HG02973 (cell line): ENCODE measurements around the gene LSM7.

ENCODE experiments used
- ATAC-seq: cut with Tn5 transposase; IDR thresholded peaks from one replicate; pipeline ENCODE4 v1.9.1; 2021; ENCODE audit warnings: moderate library complexity; ENCODE audit not compliant: unreplicated experiment

Gene LSM7

DNA sequence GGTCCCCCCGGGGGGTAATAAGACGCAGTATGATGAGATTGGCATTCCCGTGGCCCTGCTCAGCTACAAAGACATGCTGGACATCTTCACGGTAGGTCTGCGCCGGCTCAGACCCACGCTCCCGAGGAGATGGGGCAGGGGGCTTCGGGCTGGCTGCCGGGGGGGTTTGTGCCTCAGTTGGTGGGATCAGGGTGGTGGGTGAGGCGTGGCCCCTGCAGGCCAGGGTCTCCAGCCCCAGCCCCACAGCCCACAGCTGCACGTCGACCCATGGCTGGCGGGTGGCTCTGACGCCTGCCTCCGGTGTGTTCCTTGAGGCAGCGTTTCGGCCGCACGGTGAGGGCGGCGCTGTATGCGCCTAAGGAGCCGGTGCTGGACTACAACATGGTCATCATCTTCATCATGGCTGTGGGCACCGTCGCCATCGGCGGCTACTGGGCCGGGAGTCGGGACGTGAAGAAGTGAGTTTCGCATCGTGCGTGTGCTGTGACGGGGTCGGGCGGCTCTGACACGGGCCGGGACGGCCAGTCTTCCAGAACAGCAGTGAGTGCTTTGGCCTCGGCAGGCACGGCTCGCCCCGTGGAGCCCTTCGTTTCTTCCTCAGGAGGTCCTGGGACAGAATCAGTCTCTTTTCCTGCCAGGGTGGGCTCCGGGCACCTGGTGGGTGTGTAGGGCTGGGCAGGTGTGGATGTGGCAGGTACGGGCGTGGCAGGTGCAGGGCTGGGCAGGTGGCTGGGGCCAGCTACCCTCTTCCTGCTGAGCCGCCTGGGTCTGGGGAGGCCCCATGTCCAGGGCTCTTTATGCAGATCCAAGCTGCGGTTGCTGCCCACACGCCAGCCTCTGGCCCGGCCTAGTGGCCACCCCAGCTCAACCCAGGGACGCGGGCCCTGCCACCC is 10.6 kb upstream of the LSM7 start:
- no peak for ATAC-seq

DNA sequence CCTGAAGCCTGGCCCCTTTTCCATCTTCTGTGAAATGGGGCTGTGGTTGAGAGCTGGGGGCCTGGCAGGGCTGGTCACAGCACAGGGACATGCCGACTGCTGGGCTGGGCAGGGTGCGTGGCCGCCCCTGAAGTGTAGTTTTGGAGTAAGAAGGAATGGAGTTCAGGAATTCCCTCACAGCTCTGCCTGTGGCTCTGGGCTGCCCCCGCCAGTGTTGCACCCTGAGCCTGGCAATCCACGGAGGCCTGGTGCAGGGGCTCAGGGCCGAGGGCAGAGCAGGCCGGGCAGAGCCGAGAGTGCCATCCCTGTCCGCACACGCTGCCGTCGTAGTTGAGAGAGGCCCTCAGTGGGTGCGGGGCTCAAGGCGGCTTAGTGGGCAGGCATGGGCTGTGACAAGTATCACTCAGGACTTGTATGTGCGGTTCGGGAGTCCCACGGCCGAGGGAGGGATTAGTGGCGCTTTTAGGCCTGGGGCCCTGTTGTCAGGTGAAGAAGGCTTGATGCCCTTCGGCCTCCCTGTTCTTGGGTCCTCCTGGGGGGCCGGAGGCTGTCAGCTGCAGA is 9.7 kb upstream of the LSM7 start:
- ATAC-seq: no peak

DNA sequence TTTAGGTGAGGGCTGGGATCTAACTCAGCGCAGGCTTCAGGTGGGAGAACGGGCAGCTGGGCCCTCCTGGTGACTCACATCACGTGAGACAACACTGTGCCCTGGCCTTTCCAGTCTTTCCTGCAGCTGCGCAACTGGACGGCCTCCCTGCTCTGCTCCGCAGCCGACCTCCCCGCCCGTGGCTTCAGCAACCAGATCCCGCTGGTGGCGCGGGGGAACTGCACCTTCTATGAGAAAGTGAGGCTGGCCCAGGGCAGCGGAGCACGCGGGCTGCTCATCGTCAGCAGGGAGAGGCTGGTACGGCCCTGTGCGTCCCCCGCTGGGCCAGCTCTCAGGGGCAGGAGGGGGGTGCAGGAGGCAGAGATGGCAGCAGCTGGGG is 8.9 kb upstream of the LSM7 start:
- ATAC-seq: no peak

DNA sequence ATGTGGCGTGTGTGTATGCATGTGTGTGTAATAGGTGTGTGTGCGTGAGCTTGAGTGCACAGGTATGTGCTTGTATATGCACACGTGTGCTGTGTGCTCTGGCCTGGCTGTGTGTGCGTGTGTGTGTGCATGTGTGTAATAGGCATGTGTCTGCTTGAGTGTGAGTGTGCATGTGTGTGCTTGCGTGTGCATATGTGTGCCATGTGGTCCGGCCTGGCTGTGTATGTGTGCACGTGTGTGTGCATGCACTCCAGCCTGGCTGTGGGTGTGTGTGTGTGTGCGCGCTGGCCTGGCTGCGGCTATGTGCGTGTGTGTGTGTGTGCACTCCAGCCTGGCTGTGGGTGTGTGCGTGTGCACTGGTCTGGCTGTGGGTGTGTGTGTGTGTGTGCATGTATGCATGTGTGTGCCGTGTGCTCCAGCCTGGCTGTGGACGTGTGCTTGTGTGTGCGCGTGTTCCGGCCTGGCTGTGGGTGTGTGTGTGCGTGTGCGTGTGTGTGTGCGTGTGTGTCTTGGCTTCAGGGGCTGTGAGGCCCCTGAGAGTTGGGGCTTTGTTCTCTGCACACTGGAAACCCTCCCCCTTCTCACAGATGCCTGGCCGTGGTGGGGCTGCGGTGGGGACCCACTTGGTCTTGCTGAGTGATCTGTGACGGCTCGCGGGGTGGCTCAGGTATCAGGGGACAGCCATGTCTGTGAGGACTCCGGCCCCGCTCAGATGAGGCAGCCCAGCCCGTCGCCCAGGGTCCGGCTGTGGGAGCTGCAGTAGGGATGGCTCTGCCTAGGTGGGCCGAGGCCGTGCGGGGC is 8.3 kb upstream of the LSM7 start:
- ATAC-seq: no peak

DNA sequence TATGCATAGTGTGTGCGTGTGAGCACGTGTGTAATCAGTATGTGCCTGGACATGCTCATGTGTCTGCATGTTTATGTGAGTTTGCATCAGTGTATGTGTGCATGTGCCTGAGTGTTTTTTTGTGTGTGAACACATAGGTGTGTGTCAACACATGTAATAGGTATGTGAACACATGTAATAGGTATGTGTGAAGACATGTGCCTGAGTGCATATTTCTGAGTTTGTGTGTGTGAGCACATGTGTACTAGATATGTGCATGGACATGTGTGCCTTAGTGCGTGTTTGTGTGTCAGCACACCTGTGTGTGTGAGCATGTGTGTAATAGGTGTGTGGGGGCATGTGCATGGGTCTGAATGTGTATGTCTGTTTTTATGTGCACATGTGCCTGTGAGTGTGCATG is 7.5 kb upstream of the LSM7 start:
- no peak for ATAC-seq

DNA sequence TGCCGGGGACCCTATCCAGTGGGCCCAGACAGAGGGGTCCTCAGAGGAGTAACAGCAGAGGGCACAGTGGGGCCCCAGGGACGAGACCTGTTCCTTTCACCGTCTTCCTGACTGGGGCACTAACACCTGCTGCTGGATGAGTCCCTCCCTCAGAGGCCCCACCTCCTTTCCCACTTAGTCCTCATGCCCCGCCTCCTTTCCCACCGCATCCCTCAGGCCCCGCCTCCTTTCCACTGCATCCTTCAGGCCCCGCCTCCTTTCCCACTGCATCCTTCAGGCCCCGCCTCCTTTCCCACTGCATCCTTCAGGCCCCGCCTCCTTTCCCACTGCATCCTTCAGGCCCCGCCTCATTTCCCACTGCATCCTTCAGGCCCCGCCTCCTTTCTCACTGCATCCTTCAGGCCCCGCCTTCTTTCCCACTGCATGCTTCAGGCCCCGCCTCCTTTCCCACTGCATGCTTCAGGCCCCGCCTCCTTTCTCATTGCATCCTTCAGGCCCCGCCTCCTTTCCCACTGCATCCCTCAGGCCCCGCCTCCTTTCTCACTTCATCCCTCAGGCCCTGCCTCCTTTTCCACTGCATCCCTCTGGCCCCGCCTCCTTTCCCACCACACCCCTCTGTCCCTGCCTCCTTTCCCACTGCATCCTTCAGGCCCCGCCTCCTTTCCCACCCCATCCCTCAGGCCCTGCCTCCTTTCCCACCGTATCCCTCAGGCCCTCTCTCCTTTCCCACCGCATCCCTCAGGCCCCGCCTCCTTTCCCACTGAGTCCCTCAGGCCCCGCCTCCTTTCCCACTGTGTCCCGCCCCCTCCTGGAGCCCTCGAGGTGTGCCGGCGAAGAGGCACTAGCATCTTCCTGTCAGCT is 6.8 kb upstream of the LSM7 start:
- ATAC-seq: no peak

DNA sequence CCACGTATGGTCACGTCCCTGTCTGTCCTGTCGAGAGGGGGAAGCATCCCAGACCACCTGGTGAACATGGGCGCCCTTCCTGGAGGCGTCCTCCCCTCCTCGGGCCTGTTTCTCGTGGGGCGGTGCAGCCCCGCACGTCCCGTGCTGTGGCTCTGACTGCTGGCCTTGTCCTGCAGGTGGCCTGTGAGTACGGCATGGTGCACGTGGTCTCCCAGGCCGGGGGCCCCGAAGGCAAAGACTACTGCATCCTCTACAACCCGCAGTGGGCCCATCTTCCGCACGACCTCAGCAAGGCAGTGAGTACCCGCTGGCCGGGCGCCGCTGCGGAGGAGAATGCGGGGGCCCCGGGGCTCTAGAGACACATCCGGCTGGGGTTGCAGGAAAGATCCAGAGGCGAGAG is 6.0 kb upstream of the LSM7 start:
- ATAC-seq: no peak

DNA sequence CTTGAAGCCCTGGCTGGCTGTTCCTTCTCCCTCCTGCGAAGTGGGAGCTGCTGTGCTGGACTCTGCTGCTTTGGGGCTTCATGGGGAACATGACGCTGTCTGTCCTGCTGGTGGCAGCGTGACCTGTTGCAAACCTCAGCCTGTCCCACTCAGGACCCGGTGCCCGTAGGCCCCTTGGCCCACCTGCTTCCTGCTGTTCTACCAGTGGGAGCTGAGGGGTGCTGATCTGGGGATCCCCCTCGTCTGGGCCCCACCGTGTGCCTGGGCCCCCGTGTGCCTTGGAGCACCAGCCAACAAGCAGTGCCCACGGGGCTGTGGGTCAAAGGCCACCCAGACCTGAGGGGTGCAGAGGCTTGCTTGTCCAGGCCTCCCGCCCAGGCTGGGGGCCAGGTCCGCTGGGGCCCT is 5.4 kb upstream of the LSM7 start:
- no peak for ATAC-seq

DNA sequence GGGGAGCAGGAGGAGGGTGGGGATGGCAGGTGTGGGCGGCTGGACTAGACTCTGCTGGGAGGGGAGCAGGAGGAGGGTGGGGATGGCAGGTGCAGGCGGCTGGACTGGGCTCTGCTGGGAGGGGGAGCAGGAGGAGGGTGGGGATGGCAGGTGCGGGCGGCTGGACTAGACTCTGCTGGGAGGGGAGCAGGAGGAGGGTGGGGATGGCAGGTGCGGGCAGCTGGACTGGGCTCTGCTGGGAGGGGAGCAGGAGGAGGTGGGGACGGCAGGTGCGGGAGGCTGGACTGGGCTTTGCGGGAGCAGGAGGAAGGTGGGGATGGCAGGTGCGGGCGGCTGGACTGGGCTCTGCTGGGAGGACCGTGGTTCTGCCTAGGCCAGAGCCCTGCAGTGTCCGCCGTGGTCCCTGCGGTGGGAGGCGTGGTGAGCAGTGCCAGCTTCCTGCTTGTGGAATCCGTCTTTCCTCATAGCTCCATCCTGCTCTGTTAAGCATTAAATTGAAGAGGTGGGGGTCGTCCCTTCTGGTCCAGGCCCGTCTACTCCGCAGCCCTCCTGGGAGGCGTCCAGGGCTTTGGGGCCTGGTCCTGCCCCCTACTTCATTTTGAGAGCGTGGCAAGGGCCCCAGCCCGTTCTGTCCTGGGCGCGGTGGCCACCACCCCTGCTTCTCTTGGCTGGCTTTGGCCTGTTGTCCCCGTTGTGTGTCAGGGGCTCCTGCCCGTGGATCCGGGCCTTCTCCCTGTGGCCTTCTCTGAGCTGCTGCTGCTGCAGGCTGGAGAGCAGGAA is 4.8 kb upstream of the LSM7 start:
- no peak for ATAC-seq

DNA sequence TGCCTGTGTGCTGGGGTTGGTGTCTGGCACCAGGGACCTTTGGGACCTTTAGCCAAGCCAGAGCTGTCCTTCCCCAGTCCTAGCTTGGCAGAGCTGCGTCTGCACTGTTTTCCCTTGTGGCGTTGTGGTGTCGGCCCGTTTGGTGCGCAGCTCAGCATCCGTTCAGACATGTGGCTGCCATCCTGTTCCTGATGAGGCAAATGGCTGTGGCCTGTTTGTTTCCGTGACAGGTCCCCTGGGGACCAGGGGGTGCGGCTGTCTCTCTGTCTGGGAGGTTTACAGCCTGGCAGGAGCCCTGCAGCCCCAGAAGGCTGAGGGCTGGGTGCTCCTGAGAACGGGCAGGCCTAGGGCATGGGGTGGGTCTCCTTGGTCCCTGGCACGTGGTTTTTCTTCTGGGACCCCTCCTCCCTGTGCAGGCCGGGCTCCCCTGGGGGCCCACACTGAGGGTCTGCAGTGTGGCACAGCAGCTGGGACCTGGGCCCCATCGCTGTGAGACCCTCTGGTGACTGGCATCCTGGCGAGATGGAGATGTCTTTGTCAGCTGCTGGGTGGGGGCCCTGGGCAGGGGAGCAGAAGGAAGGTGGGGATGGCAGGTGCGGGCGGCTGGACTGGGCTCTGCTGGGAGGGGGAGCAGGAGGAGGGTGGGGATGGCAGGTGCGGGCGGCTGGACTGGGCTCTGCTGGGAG is 4.1 kb upstream of the LSM7 start:
- ATAC-seq: no peak

DNA sequence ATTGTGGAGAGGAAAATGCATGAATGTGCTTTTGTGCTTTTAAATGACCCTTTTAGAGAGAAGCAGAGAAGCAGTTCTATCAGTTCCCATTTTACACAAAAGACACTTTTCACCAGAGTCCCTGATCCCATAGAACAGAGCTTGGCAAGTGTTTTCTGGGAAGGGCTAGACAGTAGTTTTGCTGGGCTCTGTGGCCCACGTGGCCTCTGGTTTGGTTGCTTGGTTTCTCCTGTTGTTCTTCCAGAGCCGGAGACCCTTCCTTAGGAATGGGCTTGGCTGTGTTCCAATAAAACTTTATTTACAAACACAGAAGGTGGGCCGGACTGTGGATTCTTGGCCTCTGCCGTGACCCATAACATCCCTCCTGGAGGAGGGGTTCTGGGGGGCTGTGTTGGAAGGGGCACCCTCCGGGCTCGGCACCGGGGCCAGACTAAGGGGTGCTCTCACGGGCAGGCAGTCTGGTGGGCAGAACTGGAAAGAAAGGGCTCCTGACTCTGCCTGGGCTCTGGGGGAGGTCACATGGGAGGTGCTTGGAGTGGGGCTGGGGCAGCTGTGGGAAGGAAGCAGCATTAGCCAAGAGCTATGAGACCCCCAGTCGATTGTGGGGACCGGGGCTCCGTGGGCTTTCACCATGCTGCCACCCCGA is 3.3 kb upstream of the LSM7 start:
- ATAC-seq: no peak

DNA sequence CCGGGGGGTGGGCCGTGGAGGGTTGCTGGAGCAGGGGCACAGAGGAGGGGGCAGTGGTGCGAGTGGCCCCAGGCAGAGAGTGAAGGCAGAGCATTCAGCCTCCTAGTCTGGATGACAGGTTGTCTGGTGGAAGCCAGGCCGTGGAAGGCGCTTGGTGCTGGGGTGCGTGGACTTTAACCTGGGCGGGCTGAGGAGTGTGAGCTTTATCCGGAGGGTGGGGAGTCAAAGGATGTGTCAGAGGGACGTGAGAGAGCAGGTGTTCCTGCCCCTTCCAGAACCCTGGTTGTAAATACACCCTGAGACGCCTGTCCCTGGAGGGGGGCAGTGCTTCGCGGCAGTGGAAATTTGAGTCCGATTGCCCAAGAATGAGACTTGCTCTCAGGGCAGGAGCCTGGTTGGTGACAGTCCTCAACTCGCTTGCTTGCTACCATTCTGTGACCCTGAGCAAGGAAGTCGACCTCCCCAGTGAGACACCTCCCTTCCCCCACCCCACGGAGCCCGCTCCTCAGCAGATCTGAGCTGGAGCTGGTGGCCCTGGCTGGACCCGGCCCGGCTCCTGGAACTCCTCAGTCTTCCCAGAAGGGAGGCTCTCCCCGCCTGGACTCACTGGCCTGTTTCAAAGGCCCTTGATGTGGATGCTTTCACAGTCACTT is 2.4 kb upstream of the LSM7 start:
- no peak for ATAC-seq

DNA sequence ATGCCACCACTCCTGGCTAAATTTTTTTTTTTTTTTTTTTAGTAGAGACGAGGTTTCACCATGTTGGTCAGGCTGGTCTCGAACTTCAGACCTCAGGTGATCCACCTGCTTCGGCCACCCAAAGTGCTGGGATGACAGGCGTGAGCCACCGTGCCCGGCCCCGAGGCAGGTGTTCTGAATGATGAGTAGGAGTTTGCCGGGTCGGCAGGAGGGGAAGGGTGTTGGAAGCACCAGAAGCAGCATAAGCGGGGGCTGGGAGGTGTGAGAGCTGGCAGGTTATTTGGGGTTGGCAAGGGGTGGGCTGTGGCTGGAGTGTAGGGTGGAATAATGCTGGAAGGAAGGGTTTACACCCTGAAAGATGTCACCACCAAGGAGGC is 1.9 kb upstream of the LSM7 start:
- no peak for ATAC-seq

DNA sequence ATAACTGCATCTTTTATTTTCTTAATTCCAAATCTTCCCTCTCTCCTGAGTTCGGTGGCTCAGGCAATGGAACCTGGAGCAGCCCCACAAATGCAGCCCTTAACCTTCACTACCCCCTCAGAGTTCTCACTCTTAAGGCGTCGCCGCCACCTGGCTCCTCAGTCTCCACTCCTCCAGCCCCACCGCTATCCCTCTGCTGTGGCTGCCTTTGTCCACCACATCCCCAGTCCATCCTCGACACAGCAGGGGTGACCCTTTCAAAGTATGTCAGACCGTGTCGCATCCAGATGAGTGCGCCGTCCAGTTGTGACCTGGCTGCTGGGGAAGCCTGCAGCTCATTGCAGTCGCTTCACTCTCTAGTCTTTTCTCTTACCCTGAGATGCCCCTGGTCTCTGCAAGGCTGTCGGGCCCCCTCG is 1.1 kb upstream of the LSM7 start:
- no peak for ATAC-seq

DNA sequence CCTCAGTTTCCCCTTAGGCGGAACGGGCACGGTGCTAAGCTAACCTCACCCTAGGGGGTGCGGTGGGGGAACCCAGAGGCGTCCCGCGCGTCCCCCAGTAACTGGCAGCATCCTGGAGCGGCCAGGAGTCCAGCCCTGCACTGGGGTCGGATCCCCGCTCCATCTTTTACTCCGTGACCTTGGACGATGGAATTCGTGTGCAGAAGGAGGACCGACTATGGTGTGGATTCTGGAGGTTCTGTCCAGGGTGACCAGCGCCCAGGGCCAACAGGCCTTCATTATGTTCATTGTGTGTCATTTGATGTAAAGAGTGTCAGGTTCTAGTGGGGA is 728 bp upstream of the LSM7 start:
- ATAC-seq: no peak

DNA sequence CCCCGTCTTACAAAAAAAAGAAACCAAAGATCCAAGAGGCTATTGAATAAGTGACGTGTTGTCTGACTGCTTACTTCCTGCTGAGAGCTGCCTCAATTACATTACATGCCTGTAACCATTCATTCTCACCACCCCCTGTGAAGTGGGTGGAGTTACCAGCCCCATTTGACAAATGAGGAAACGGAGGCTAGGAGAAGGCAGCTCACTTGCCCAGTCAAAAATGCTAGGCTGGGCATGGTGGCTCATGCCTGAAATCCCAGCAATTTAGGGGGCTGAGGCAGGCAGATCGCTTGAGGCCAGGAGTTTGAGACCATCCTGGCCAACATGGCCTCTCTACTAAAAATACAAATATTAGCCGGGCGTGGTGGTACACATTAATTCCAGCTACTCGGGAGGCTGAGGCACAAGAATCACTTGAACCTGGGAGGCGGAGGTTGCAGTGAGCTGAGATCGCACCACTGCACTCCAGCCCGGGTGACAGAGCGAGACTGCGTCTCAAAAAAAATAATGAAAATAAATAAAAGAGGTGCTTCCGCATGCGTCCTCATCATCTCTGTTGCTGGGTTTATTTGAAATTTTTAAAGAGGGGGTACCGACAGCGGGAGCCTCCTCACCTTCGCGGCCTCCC is 499 bp downstream of the LSM7 start:
- ATAC-seq: no peak

DNA sequence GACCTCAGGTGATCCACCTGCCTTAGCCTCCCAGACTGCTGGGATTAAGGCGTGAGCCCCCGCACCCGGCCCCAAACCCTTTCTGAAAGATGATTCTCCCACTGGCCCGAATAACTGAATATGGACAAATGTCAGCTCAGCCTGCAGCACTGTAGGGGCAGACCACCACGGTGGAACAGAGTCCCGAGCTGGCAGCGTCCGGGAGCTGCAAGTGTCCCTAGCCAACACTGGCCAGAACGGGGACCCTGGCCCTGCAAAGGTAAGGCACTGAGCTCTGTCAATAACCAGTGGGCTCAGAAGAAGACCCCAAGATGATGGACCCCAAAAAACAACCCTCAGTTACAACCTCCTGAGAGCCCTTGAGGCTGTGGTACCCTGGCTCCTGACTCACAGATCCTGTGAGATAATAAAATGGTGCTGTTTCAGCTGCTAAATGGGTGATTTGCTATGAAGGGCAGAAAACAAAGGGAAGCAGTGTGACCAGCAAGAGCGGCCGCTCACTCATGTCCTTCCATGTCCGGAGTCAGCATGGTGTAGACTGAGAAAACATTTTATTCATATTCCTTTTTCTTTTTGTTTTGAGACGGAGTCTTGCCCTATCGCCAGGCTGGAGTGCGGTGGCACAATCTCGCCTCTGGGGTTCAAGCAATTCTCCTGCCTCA is 1.6 kb downstream of the LSM7 start:
- no peak for ATAC-seq
